NCI-H510A (cell line): ENCODE measurements around the gene CAVIN1.
"Not testable (repeated sequence)": the region's sequence is repeated elsewhere in the genome, so short reads cannot be mapped to it uniquely, and the experiment has no call there.

Source experiments
- DNase-seq: peaks from one replicate; lab custom pipeline; 2025; lab: John Stamatoyannopoulos, UW

Gene CAVIN1

GRCh38 chr17:42405963-42406495 is 17.0 kb downstream of the CAVIN1 start:
- peak; percentile 48 for DNase-seq

GRCh38 chr17:42405076-42405475 is 18.0 kb downstream of the CAVIN1 start:
- no peak for DNase-seq

- DNase-seq: no peak
Measured at GRCh38 chr17:42404326-42405055, 18.6 kb downstream of the CAVIN1 start.

- DNase-seq: no peak
Measured at GRCh38 chr17:42403150-42403549, 19.9 kb downstream of the CAVIN1 start.

- no peak for DNase-seq
Measured at GRCh38 chr17:42402117-42402516, 20.9 kb downstream of the CAVIN1 start.

GRCh38 chr17:42400844-42401375 is 22.1 kb downstream of the CAVIN1 start:
- DNase-seq: not testable (repeated sequence)

- no peak for DNase-seq
Measured at GRCh38 chr17:42399948-42400843, 22.9 kb downstream of the CAVIN1 start.

GRCh38 chr17:42399121-42399520 is 23.9 kb downstream of the CAVIN1 start:
- DNase-seq: no peak

GRCh38 chr17:42395601-42396000 is 27.5 kb downstream of the CAVIN1 start:
- DNase-seq: not testable (repeated sequence)

- DNase-seq: no peak
Measured at GRCh38 chr17:42394838-42395237, 28.2 kb downstream of the CAVIN1 start.

GRCh38 chr17:42392692-42393415 is 30.2 kb downstream of the CAVIN1 start:
- DNase-seq: no peak

GRCh38 chr17:42391439-42391838 is 31.6 kb downstream of the CAVIN1 start:
- DNase-seq: not testable (repeated sequence)

GRCh38 chr17:42389899-42390298 is 33.2 kb downstream of the CAVIN1 start:
- no peak for DNase-seq

GRCh38 chr17:42389135-42389417 is 34.0 kb downstream of the CAVIN1 start:
- no peak for DNase-seq

GRCh38 chr17:42388381-42389134 is 34.5 kb downstream of the CAVIN1 start, which contains the start of gene STAT3:
Gene STAT3, minus strand, starts transcription at chr17:42388442. Its CDS starts 39,926 bp downstream, at chr17:42348516.
- DNase-seq: peak; percentile 98

GRCh38 chr17:42387661-42388380 is 35.2 kb downstream of the CAVIN1 start:
- DNase-seq: peak; percentile 18

GRCh38 chr17:42386777-42387657 is 36.0 kb downstream of the CAVIN1 start:
- DNase-seq: no peak

GRCh38 chr17:42381898-42382297 is 41.2 kb downstream of the CAVIN1 start:
- DNase-seq: no peak

GRCh38 chr17:42380935-42381334 is 42.1 kb downstream of the CAVIN1 start:
- DNase-seq: no peak
